Stomach (tissue), 4 donors: ENCODE measurements around the gene LDLRAD3.

Source experiments
- CTCF ChIP-seq, 7 experiments: fragments of 450-650 bp in 4 of 7; fragments of 200-600 bp in 3 of 7; sonication (generic) in 3 of 7; IDR thresholded peaks; one replicate each; pipeline ENCODE4 v1.5.1; 2016 to 2019; ENCODE audit warnings: antibody characterized with exemption in 7 of 7, control low read depth in 2 of 7, mild to moderate bottlenecking in 1 of 7
- EP300 ChIP-seq: sonication (generic); formaldehyde crosslinking; IDR thresholded peaks from one replicate; pipeline ENCODE4 v1.6.1; 2017; ENCODE audit warnings: antibody characterized with exemption
- POLR2A ChIP-seq, 4 donors: fragments of 450-650 bp; IDR thresholded peaks; one replicate each; pipeline ENCODE4 v1.6.1; 2016; ENCODE audit warnings: antibody characterized with exemption in 4 of 4, control low read depth in 2 of 4, mild to moderate bottlenecking in 1 of 4, moderate library complexity in 1 of 4
- POLR2AphosphoS5 ChIP-seq, 3 donors: sonication (generic); formaldehyde crosslinking; IDR thresholded peaks; one replicate each; pipeline ENCODE4 v1.6.1; 2016; ENCODE audit warnings: antibody characterized with exemption in 3 of 3

GRCh38 chr11:35949242-35949641, 5.4 kb downstream of the LDLRAD3 start:
- TF ChIP-seq POLR2A (IDR thresholded peaks at IDR 0.05) = no peak
- TF ChIP-seq CTCF (IDR thresholded peaks at IDR 0.05) = no peak
- no peak for TF ChIP-seq POLR2AphosphoS5 (IDR thresholded peaks at IDR 0.05)
- no peak for TF ChIP-seq EP300
